HG02884 (cell line): ENCODE measurements around the gene ADM2.
"Not testable (repeated sequence)": the region's sequence is repeated elsewhere in the genome, so short reads cannot be mapped to it uniquely, and the experiment has no call there.

Experiments
- ATAC-seq: cut with Tn5 transposase; IDR thresholded peaks from one replicate; pipeline ENCODE4 v1.9.1; 2021; ENCODE audit warnings: mild to moderate bottlenecking, moderate library complexity; ENCODE audit not compliant: unreplicated experiment

The ADM2 gene, protein sequence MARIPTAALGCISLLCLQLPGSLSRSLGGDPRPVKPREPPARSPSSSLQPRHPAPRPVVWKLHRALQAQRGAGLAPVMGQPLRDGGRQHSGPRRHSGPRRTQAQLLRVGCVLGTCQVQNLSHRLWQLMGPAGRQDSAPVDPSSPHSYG

DNA sequence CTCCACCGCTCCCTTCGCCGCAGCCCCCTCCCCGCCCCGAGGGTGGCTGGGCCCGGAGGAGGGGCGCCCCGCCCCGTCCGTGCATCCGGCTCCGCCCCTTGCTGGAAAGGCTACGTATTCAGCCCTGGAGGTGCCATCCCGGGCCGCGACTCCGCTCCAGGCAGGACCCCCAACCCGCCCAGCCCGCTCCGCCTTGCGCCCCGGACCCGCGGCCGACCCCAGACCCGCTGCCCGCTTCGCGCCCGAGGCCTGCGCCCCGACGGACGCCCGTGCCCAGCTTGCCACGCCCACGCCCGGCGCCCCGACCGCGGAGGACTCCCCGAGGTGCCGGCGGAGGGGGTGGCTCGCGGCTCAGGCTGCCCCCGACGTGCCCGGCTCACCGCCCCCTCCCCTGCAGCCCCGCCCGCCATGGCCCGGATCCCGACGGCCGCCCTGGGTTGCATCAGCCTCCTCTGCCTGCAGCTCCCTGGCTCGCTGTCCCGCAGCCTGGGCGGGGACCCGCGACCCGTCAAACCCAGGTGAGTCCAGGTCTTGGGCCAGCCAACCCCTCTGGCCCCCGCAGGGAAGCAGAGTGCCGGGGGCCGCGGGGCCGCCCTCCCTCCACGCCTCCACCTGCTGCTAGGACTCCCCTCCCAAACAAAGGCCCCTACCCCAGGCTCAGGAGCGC is at the start of gene ADM2:
TSS of gene ADM2 (plus strand) at position 104 of the 667 bp plus-strand sequence. CDS start at position 409, 305 bp downstream.
- no peak for ATAC-seq

GRCh38 chr22:50432131-50432876 is 49.0 kb upstream of the ADM2 start:
- ATAC-seq: no peak

- not testable (repeated sequence) for ATAC-seq
These were observed 48.3 kb upstream of the ADM2 start for GRCh38 chr22:50432877-50433510.

DNA sequence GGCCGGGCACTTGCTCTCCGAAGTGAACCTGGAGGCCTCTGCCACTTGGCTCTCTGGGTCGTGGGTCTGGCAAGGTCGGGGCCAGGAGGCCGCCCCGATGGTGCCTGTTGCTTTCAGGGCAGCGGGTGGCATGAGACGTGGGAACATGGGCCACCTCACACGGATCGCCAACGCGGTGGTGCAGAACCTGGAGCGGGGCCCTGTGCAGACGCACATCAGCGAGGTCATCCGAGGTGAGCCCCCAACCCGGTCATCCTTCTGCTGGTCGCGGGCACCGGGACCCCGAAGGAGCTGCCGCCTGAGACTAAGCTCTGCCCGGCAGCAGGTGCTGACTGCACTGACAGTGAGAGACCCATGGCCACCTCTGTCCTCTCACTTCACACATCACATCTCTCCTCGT is 46.5 kb upstream of the ADM2 start:
- ATAC-seq: no peak

DNA sequence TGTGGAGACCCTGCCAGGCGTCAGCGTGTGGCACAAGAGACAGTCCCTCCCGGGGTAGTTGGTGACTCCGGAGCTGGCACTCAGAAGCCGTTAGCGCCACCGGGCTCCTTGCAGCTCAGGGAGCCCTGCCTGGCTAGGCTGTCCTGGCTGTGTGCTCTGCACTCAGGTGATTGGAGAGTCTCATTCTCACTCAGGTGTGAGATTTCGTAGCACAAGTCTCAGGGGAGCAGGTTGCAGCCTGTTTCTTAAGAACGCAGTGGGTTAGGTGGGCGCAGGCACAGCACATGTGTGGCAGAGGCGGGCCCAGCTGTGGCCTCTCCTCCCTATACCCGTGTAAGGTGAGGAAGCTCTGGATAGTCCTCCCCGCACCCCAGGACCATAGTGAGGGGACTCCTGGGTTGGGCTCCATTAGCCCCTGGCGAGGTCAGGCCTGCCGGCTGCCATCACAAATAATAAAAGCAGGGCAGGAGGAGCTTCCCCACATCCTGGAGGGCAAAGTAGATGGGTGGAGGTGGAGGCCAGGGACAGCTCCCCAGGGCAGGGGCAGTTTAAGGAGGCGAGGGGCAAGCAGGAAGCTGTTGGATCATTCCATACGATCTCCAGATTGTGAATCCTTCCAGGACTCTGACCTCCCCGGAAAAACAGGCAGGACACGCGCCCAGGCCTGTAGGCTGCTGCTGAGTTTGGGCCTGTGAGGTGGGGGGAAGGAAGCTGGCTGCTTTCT is 45.9 kb upstream of the ADM2 start:
- ATAC-seq: no peak

DNA sequence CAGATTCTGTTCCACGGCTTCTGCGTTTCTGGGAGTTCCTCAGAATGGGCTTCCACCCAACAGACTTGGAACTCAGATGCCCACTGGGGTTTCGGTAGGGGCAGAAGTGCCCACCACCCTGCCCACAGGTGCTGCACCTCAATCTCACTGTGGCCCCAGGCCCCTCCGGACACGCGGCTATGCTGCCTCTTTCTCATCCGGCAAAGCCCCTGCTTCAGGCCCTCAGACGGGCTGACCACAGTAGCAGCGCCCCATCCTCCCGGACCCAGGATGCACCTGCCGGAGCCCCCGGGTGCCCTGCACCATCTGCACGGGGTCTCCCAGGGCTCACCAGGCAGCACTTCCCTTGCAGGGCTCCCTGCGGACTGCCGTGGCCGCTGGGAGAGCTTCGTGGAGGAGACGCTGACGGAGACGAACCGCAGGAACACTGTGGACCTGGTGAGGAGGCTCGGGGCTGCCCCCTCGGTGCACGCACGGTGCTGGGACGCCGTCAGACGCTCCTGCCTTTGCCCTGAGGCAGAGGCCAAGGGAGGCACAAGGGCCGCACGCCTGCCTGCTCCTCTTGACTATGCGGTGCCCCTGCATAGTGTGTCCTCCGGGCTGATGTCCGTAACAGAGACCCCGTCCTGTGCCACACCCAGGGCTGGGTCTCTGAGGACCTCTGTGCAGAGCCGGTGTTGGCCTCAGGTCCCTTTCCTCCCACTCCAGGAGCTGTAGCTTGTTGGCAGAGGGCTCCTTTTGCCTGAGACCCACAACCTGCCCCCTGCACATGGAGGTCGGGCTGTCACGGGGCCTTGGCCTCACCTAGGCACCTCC is 45.1 kb upstream of the ADM2 start:
- ATAC-seq: no peak

DNA sequence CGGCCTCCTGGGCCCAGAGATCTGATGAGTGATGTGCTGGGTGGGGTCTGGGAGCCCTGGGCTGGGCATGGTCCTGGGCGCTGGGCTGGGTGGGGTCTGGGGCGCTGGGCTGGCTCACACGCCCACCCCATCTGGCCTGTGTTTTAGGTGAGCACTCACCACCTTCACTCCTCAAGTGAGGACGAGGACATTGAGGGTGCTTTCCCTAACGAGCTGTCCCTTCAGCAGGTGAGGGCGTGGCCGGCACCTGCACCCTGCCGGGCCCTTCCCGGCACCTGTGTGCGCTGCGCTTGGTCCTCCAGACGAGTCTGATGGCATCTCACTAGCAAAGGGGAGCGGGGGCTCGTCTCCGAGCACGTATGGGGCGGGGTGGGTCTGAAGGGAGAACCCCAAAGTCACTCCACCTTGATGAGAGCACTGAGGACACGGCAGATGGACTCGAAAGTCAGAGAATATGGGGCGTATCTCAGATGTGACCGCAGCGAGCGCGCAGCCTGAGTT is 44.5 kb upstream of the ADM2 start:
- no peak for ATAC-seq

DNA sequence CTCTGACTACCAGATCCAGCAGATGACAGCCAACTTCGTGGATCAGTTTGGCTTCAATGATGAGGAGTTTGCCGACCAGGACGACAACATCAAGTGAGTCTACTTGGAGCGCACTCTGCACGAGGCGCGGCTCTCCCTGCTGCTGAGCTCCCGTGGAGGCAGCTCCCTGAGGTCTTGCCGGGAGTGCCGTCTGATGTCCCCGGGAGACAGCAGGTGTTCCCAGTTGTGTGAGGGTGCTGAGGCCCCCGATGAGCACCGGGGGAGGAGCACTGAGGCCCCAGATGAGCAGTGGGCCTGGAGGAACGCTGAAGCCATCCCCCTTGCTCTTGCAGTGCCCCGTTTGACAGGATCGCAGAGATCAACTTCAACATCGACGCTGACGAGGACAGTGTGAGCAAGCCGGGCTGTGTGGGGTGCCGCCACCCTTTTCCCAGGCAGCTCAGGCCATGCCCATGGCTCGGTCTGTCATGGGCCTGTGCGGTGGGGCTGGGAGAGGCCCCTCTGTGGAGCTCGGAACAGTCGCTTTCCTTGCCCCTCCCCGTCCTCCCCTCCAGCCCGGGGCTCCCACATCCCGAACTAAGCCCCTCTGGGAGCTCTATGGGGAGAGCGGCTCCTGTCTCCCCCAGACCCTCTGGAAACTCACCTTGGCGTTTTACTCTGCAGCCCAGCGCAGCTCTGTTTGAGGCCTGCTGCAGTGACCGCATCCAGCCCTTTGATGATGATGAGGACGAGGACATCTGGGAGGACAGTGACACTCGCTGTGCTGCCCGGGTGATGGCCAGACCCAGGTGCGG is 43.6 kb upstream of the ADM2 start:
- ATAC-seq: no peak

DNA sequence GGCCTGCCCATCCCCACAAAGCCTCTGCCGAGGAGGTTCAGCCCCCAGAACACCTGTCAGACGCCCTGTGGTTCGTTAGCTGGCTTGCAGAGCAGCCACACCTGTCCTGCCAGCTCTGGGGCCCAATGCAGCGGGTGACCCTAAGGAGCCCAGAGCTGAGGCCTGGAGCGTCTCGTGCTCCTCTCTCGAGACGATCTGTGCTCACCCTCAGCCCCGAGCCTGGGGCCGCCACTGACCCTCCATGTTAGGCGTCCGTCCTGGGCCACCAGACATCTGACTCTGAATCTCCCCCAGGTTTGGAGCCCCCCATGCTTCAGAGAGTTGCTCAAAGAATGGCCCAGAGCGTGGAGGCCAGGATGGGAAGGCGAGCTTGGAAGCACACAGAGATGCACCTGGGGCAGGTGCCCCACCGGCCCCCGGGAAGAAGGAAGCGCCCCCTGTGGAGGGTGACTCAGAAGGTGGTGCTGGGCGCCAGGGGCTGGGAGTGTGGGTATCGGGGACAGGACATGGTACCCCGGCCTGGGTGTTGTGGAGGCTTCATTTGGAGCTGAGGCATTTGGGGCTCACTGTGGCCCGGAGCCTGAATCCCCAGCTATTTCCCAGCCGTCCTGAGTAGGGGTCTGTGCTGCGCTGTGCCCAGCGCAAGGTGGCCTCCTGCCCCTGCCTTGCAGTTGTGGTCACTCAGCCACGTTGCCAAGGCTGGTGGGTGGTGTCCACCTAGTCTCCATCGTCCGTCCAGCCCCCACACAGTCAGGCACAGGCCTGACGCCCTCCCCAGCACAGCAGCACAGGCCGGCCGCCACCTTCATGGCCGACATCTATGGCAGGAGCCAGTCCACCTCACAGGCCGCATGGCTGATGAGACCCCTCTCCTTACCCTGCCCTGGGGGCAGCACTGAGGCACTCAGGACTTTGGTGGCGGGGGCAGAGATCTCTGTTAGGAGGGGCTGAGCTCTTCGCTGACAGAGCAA is 42.8 kb upstream of the ADM2 start:
- ATAC-seq: no peak

DNA sequence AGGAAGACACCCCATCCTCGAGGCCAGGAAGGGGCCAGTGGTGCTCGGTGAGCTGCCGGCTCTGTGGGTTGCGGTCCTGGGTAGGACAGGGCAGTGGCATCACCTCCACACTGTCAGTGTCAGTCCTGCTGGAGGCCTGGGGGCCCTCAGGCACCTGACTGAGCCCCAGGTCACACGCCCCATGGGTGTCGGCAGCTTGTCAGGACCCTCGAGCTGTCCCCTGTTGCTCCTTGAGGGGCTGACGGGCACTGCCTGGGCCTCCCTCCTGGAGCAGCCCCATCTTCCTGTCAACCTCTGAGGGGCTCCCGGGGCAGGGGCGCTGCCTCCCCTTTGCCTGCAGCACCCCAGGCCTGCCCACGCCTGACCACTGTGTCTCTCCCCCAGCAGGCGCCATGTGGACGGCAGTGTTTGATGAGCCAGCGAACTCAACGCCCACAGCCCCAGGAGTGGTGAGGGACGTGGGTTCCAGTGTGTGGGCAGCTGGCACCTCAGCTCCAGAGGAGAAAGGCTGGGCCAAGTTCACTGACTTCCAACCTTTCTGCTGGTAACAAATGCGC is 42.0 kb upstream of the ADM2 start:
- ATAC-seq: no peak

GRCh38 chr22:50439871-50440331 is 41.4 kb upstream of the ADM2 start:
- no peak for ATAC-seq

DNA sequence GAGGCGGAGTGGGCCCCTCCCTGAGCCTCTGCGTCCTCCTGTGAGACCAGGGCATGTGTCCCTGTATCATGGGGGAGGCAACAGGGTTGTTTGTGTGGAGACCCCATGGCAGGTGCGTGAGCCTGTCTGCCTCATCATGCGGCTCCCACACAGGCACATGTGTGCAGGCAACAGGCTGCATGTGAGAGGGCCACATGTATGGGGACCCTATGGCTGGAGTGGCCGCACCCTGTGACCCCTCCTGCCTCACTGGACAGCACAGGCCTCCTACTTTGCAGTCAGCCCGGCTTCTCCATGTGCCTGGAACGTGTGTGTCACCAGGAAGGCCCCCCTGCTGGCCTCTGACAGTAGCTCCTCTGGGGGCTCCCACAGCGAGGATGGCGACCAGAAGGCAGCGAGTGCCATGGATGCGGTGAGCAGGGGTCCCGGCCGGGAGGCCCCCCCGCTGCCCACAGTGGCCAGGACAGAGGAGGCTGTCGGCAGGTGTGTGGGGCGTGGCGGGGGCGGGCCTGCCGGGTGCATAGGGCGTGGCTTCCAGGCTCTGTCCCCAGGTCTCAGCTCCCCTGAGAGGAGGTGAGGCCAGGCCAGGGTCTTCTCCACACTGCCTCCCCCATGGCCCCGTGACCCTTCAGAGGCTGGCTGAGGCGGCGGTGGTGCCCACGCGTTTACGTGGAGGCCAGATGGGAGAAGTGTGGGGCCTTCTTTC is 40.6 kb upstream of the ADM2 start:
- no peak for ATAC-seq

DNA sequence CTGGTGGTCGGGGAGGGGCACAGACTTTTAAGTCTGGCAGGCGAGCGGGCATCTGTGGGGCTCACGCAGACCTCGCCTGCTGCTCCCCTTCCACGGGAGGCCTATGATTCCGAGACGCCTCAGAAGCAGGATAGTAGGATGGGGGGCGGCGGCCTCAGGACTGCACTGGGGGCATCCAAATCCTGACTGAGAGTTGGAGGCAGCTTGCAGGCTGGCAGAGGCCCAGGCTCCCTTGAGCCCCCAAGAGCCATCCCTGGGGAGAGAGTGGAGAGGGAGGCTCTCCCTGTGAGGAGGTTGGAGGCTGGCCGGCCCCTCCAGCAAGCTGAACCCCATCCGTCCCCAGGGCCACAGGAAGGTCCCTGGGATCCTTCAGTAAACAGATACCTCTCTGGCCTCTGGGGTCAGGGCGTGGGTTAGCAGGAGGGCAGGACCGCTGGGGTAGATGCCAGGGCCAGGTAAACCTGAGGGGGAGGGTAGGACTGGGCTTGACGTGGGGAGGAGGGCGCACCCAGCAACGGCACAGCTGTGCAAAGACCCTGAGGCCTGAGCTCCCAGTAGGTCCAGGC is 39.8 kb upstream of the ADM2 start:
- no peak for ATAC-seq

- no peak for ATAC-seq
These were observed 38.1 kb upstream of the ADM2 start for GRCh38 chr22:50443197-50443596.

GRCh38 chr22:50443801-50444625 is 37.3 kb upstream of the ADM2 start:
- ATAC-seq: no peak

GRCh38 chr22:50444663-50445062 is 36.7 kb upstream of the ADM2 start:
- no peak for ATAC-seq
